Mesendoderm (in vitro differentiated cells): ENCODE measurements around the gene SELENOV.
A peak's percentile ranks its signal among the peaks of the same experiment; 100 is the strongest.

Source experiments
- DNase-seq: peaks from one replicate; pipeline ENCODE4 v3.0.0; 2013
- H2AK5ac ChIP-seq: 2 replicates; pipeline ENCODE4 v1.6.1; 2013; ENCODE audit warnings: low read length, inconsistent platforms
- H2BK120ac ChIP-seq: 2 replicates; pipeline ENCODE4 v1.6.1; 2013; ENCODE audit warnings: low read depth, mild to moderate bottlenecking, low read length, moderate library complexity, mixed read lengths
- H2BK15ac ChIP-seq: replicated peaks from 2 replicates; pipeline ENCODE4 v1.6.1; 2013; ENCODE audit warnings: low read depth, mild to moderate bottlenecking, moderate library complexity
- H2BK5ac ChIP-seq: 2 replicates; pipeline ENCODE4 v1.6.1; 2013; ENCODE audit warnings: low read length, inconsistent platforms
- H3K18ac ChIP-seq: 2 replicates; pipeline ENCODE4 v1.6.1; 2013; ENCODE audit warnings: mild to moderate bottlenecking, low read length, mixed read lengths
- H3K23ac ChIP-seq: one replicate; pipeline ENCODE4 v1.6.1; 2013; ENCODE audit warnings: low read length
- H3K27ac ChIP-seq: 2 replicates; pipeline ENCODE4 v1.5.1; 2013; ENCODE audit warnings: low read depth, mild to moderate bottlenecking, inconsistent platforms, low read length, moderate library complexity
- H3K27me3 ChIP-seq: 2 replicates; pipeline ENCODE4 v1.6.1; 2013; ENCODE audit warnings: low read length, control low read depth, mild to moderate bottlenecking, inconsistent platforms; ENCODE audit not compliant: insufficient read depth, poor library complexity
- H3K36me3 ChIP-seq: 2 replicates; pipeline ENCODE4 v1.6.1; 2013; ENCODE audit warnings: low read length, inconsistent platforms; ENCODE audit not compliant: control insufficient read depth, insufficient read depth
- H3K4ac ChIP-seq: one replicate; pipeline ENCODE4 v1.6.1; 2013; ENCODE audit warnings: low read depth, mild to moderate bottlenecking, low read length, moderate library complexity
- H3K4me1 ChIP-seq: 2 replicates; pipeline ENCODE4 v1.6.1; 2013; ENCODE audit warnings: low read depth, low read length, inconsistent platforms; ENCODE audit not compliant: control insufficient read depth
- H3K4me2 ChIP-seq: 2 replicates; pipeline ENCODE4 v1.6.1; 2013; ENCODE audit warnings: low read length
- H3K4me3 ChIP-seq: 2 replicates; pipeline ENCODE4 v1.5.1; 2013; ENCODE audit warnings: mild to moderate bottlenecking, low read length
- H3K56ac ChIP-seq: one replicate; pipeline ENCODE4 v1.6.1; 2013; ENCODE audit warnings: low read length
- H3K79me1 ChIP-seq: 2 replicates; pipeline ENCODE4 v1.6.1; 2013; ENCODE audit warnings: low read length, inconsistent platforms
- H3K79me2 ChIP-seq: 2 replicates; pipeline ENCODE4 v1.6.1; 2013; ENCODE audit warnings: mild to moderate bottlenecking, low read length; ENCODE audit not compliant: control insufficient read depth, insufficient read depth
- H3K9ac ChIP-seq: 2 replicates; pipeline ENCODE4 v1.6.1; 2013; ENCODE audit warnings: low read length, inconsistent platforms
- H4K5ac ChIP-seq: one replicate; pipeline ENCODE4 v1.6.1; 2013; ENCODE audit warnings: low read length
- H4K8ac ChIP-seq: one replicate; pipeline ENCODE4 v1.6.1; 2013; ENCODE audit warnings: low read depth, mild to moderate bottlenecking, control low read depth, low read length, moderate library complexity
- WGBS: extraction: QIAGEN DNeasy Blood & Tissue Kit; methylation state at CpG from one replicate; pipeline ENCODE4 v1.1.7; 2013; ENCODE audit warnings: low lambda C conversion rate, missing lambda C conversion rate; ENCODE audit not compliant: insufficient coverage; ENCODE audit errors: extremely low coverage; 5-methylcytosine and 5-hydroxymethylcytosine counted together

The SELENOV gene

GRCh38 chr19:39481676-39482075 lies 33.3 kb upstream of the SELENOV start:
- Histone ChIP-seq H2AK5ac (no peak overlapping the region), H3K56ac (peak overlapping the region; percentile 98), H2BK15ac (no peak overlapping the region), H3K4me2 (peak overlapping the region; percentile 96), H3K79me1 (peaks cover 14% of the 10 kb centered on the region), H3K9ac (peak overlapping the region; percentile 98), H3K4me3 (peak overlapping the region; percentile 99), H3K4ac (no peak overlapping the region), H4K8ac (no peak overlapping the region), H3K4me1 (no peaks in the 10 kb centered on the region), H3K27ac (no peak overlapping the region), H3K36me3 (peaks cover 6% of the 10 kb centered on the region), H3K18ac (no peak overlapping the region), H2BK120ac (no peak overlapping the region), H4K5ac (no peak overlapping the region), H3K23ac (no peak overlapping the region), H2BK5ac (no peak overlapping the region), H3K79me2 (peaks cover 17% of the 10 kb centered on the region), H3K27me3 (no peaks in the 10 kb centered on the region)
- no peak for DNase-seq
- WGBS = no CpG with 5 or more reads among the region's 11 CpGs

- peaks cover 17% of the 10 kb centered on the region for H3K79me2 ChIP-seq
- H4K8ac ChIP-seq = no peak overlapping the region
- no peak overlapping the region for H4K5ac ChIP-seq
- H2AK5ac ChIP-seq = no peak overlapping the region
- H3K18ac ChIP-seq = no peak overlapping the region
- H2BK15ac ChIP-seq = no peak overlapping the region
- no peak overlapping the region for H2BK5ac ChIP-seq
- WGBS = no CpG with 5 or more reads among the region's 6 CpGs
- no peak overlapping the region for H2BK120ac ChIP-seq
- no peak for DNase-seq
- H3K27me3 ChIP-seq = no peaks in the 10 kb centered on the region
- no peak overlapping the region for H3K4me2 ChIP-seq
- no peak overlapping the region for H3K4me3 ChIP-seq
- no peak overlapping the region for H3K4ac ChIP-seq
- H3K27ac ChIP-seq = no peak overlapping the region
- H3K23ac ChIP-seq = no peak overlapping the region
- H3K4me1 ChIP-seq = no peaks in the 10 kb centered on the region
- H3K36me3 ChIP-seq = peaks cover 6% of the 10 kb centered on the region
- H3K56ac ChIP-seq = no peak overlapping the region
- H3K9ac ChIP-seq = no peak overlapping the region
- peaks cover 17% of the 10 kb centered on the region for H3K79me1 ChIP-seq
Measured at GRCh38 chr19:39483141-39483540, 31.8 kb upstream of the SELENOV start.

GRCh38 chr19:39489756-39490155 lies 25.2 kb upstream of the SELENOV start:
- Histone ChIP-seq H3K27ac (no peak overlapping the region), H3K79me1 (peaks cover 3% of the 10 kb centered on the region), H4K8ac (no peak overlapping the region), H4K5ac (no peak overlapping the region), H3K18ac (no peak overlapping the region), H2AK5ac (no peak overlapping the region), H3K4ac (no peak overlapping the region), H3K36me3 (peaks cover 7% of the 10 kb centered on the region), H2BK120ac (no peak overlapping the region), H3K56ac (no peak overlapping the region), H3K4me2 (no peak overlapping the region), H3K79me2 (no peaks in the 10 kb centered on the region), H3K4me3 (no peak overlapping the region), H3K23ac (no peak overlapping the region), H3K9ac (no peak overlapping the region), H3K27me3 (no peaks in the 10 kb centered on the region), H2BK15ac (no peak overlapping the region), H2BK5ac (no peak overlapping the region), H3K4me1 (no peaks in the 10 kb centered on the region)
- no peak for DNase-seq
- WGBS = no CpG with 5 or more reads among the region's 10 CpGs

DNA sequence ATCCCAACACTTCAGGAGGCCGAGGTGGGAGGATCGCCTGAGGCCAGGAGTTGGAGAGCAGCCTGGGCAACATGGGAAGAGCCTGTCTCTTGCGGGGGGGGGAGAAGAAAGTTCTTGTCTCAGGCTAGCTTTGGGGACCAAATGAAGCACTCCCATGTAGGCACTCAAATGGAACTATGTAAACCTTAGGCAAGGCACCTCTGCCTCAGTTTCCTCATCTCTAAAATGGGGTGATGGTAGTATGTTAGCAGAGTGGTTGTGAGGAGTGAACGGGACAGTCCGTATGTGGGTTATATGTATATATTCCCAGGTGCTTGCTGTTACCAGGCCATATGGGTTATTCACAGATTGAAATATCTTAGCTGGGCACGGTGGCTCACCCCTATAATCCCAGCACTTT lies 22.7 kb upstream of the SELENOV start:
- H3K27ac ChIP-seq = no peak overlapping the region
- no peaks in the 10 kb centered on the region for H3K79me2 ChIP-seq
- H3K18ac ChIP-seq = no peak overlapping the region
- WGBS = no CpG with 5 or more reads among the region's 6 CpGs
- no peak overlapping the region for H2BK120ac ChIP-seq
- no peak overlapping the region for H4K5ac ChIP-seq
- no peaks in the 10 kb centered on the region for H3K27me3 ChIP-seq
- no peak overlapping the region for H3K4me2 ChIP-seq
- no peaks in the 10 kb centered on the region for H3K79me1 ChIP-seq
- no peak overlapping the region for H3K9ac ChIP-seq
- no peak overlapping the region for H3K4ac ChIP-seq
- H3K4me1 ChIP-seq = no peaks in the 10 kb centered on the region
- no peak overlapping the region for H3K23ac ChIP-seq
- H4K8ac ChIP-seq = no peak overlapping the region
- peaks cover 5% of the 10 kb centered on the region for H3K36me3 ChIP-seq
- DNase-seq = no peak
- no peak overlapping the region for H2AK5ac ChIP-seq
- no peak overlapping the region for H2BK15ac ChIP-seq
- H3K56ac ChIP-seq = no peak overlapping the region
- no peak overlapping the region for H2BK5ac ChIP-seq
- H3K4me3 ChIP-seq = no peak overlapping the region

GRCh38 chr19:39492788-39493187 lies 22.2 kb upstream of the SELENOV start:
- Histone ChIP-seq H4K8ac (no peak overlapping the region), H2BK5ac (no peak overlapping the region), H2BK15ac (no peak overlapping the region), H3K9ac (no peak overlapping the region), H2AK5ac (no peak overlapping the region), H4K5ac (no peak overlapping the region), H3K36me3 (peaks cover 5% of the 10 kb centered on the region), H3K56ac (no peak overlapping the region), H3K27ac (peak overlapping the region; percentile 24), H3K4me2 (no peak overlapping the region), H3K79me1 (no peaks in the 10 kb centered on the region), H3K4me1 (no peaks in the 10 kb centered on the region), H3K27me3 (no peaks in the 10 kb centered on the region), H3K4ac (no peak overlapping the region), H3K18ac (no peak overlapping the region), H3K23ac (no peak overlapping the region), H3K79me2 (no peaks in the 10 kb centered on the region), H3K4me3 (no peak overlapping the region), H2BK120ac (no peak overlapping the region)
- no peak for DNase-seq
- WGBS = no CpG with 5 or more reads among the region's 3 CpGs

DNA sequence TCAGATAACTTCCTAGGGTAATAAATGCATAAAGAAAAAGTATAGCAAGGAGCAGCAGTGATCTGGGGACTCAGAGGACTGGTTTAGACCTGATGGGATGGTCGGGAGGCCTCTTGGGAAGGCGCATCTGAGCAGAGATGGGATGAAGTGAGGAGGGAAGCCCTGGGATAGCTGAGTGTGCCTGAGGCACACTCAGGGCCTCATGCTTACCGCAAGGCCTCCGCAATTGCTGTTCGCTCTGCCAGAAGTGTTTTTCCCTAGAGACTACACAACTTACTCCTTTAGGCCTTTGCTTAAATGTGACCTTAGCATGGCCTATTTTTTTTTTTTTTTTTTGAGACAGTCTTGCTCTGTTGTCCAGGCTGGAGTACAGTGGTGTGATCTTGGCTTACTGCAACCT lies 20.3 kb upstream of the SELENOV start:
- no peak overlapping the region for H2AK5ac ChIP-seq
- H3K56ac ChIP-seq = no peak overlapping the region
- peaks cover 12% of the 10 kb centered on the region for H3K27me3 ChIP-seq
- H3K36me3 ChIP-seq = no peaks in the 10 kb centered on the region
- H3K4me3 ChIP-seq = no peak overlapping the region
- no peak overlapping the region for H2BK15ac ChIP-seq
- H3K23ac ChIP-seq = no peak overlapping the region
- H3K9ac ChIP-seq = no peak overlapping the region
- no peak overlapping the region for H2BK5ac ChIP-seq
- no CpG with 5 or more reads among the region's 5 CpGs for WGBS
- no peak for DNase-seq
- H3K79me1 ChIP-seq = no peaks in the 10 kb centered on the region
- no peak overlapping the region for H2BK120ac ChIP-seq
- no peak overlapping the region for H3K4me2 ChIP-seq
- no peaks in the 10 kb centered on the region for H3K4me1 ChIP-seq
- no peak overlapping the region for H3K27ac ChIP-seq
- H3K79me2 ChIP-seq = no peaks in the 10 kb centered on the region
- H3K4ac ChIP-seq = no peak overlapping the region
- no peak overlapping the region for H4K5ac ChIP-seq
- H4K8ac ChIP-seq = no peak overlapping the region
- H3K18ac ChIP-seq = no peak overlapping the region
